Right atrium auricular region (tissue), 2 donors: Measurements from ENCODE around the gene SFTA2. TPM values are rescaled to one million over a fixed set of nuclear protein-coding genes. Genes with fewer than 3 reads are reported as not detected.

ENCODE experiments used
- DNase-seq: peaks from one replicate; pipeline ENCODE4 v3.0.0-alpha.2; 2019; ENCODE audit warnings: low spot score
- H3K27ac ChIP-seq, 2 donors: fragments of 200-600 bp; sonication (generic); 1 replicate in 1 of 2; 2 replicates in 1 of 2; pipeline ENCODE4 v1.5.1; 2016 to 2019
- H3K27me3 ChIP-seq, 2 donors: fragments of 200-600 bp; sonication (generic); one replicate each; pipeline versions ENCODE4 v1.5.1 to v1.6.0; 2017 to 2019
- H3K36me3 ChIP-seq: fragments of 200-600 bp; sonication (generic); one replicate; pipeline ENCODE4 v1.5.1; 2016
- H3K4me1 ChIP-seq, 2 donors: fragments of 200-600 bp; sonication (generic); one replicate each; pipeline versions ENCODE4 v1.5.1 to v1.6.0; 2017 to 2019
- H3K4me3 ChIP-seq, 2 donors: fragments of 200-600 bp; sonication (generic); 1 replicate in 1 of 2; 2 replicates in 1 of 2; pipeline ENCODE4 v1.5.1; 2017 to 2019; ENCODE audit warnings: mild to moderate bottlenecking in 1 of 2, moderate library complexity in 1 of 2
- H3K9me3 ChIP-seq, 2 donors: fragments of 200-600 bp; sonication (generic); one replicate each; pipeline ENCODE4 v1.5.1; 2019
- total RNA-seq, 2 donors: library from RNA; depleted of rRNA; stranded (reverse); fragments of >200 nt; gene quantifications; one replicate each; pipeline ENCODE4 v1.1.0, GENCODE V29; 2016
- TF ChIP-seq, protein P1 (sequence below), 2 donors: fragments of 200-600 bp; sonication (generic); IDR thresholded peaks; one replicate each; pipeline ENCODE4 v1.5.1; 2019; ENCODE audit warnings: antibody characterized with exemption in 2 of 2

The SFTA2 gene
- not detected for total RNA-seq

DNA sequence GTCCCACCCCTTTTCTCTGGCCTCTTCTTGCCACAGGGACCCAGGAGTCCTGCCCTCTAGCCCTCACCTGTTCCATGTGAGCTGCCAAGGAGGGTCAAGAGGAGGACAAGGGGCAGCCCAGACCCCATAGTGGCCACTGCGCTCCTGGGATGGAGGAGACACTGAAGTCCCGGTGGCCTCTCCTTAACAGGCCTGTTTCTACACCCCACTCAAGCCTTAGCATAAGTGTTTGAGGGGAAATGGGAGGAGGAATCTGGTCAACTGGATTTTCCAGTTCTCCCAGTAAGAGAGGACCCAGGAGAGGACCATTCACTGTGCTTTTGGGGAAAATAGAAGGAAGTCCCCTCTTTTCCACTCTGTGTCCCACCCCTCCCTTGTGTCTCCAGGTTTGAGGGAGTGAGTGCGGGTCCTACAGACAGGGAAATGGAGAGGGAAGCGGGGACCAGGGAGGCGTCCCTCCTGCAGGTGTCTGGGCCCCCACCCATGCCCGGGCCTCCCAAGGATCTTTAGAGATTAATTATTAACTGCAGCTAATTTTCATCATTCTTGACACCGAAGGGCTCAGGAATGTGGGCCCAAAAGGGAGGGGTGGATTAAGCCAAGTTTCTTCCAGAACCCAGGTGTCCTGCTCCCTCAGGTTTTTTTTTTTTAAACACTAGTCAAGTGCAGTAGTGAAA, at the start of gene SFTA2:
TSS of gene SFTA2 (minus strand) at position 202 of the 677 bp plus-strand sequence. CDS start at position 128, 74 bp downstream.
- H3K4me3 ChIP-seq, result no peak within 1 kb of the TSS
- H3K27ac ChIP-seq, result no peak within 1 kb of the TSS
- H3K27me3 ChIP-seq, result no peaks in the 10 kb centered on the region
- peaks cover 0 to 10% of the 10 kb centered on the region in 2 donors for H3K9me3 ChIP-seq
- no peaks in the 10 kb centered on the region for H3K36me3 ChIP-seq
- peaks cover 0 to 3% of the 10 kb centered on the region in 2 donors for H3K4me1 ChIP-seq
- TF ChIP-seq, protein P1, sequence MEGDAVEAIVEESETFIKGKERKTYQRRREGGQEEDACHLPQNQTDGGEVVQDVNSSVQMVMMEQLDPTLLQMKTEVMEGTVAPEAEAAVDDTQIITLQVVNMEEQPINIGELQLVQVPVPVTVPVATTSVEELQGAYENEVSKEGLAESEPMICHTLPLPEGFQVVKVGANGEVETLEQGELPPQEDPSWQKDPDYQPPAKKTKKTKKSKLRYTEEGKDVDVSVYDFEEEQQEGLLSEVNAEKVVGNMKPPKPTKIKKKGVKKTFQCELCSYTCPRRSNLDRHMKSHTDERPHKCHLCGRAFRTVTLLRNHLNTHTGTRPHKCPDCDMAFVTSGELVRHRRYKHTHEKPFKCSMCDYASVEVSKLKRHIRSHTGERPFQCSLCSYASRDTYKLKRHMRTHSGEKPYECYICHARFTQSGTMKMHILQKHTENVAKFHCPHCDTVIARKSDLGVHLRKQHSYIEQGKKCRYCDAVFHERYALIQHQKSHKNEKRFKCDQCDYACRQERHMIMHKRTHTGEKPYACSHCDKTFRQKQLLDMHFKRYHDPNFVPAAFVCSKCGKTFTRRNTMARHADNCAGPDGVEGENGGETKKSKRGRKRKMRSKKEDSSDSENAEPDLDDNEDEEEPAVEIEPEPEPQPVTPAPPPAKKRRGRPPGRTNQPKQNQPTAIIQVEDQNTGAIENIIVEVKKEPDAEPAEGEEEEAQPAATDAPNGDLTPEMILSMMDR (IDR thresholded peaks at IDR 0.05), result no peak
- no peak for DNase-seq

GRCh38 chr6:30979690-30980089, 47.7 kb upstream of the SFTA2 start:
- no peak overlapping the region for H3K4me3 ChIP-seq
- peaks cover 0 to 5% of the 10 kb centered on the region in 2 donors for H3K4me1 ChIP-seq
- H3K27me3 ChIP-seq, result no peaks in the 10 kb centered on the region
- DNase-seq, result no peak
- TF ChIP-seq, protein P1 (IDR thresholded peaks at IDR 0.05), result no peak
- H3K9me3 ChIP-seq, result no peaks in the 10 kb centered on the region
- no peaks in the 10 kb centered on the region for H3K36me3 ChIP-seq
- H3K27ac ChIP-seq, result no peak overlapping the region

DNA sequence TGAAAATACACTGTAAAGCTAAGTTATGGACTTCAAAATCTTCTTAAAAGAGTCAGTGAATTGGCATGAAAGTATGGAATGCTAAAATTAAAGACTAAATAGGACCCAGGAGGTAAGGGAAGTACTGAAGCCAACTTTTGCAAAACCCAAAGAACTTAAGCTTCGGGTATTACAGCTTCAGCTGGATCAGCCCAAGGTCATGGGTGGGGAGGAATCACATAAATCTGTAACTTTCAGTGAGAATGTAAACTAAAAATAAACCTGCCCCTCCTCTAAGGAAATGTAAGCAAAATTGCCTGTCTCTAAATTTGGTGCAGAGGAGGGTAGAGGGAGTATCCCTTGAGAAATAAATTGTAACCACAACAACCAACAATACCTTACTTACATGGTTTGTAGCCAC, 47.2 kb upstream of the SFTA2 start:
- Histone ChIP-seq H3K27ac (no peak overlapping the region), H3K4me3 (no peak overlapping the region), H3K9me3 (no peaks in the 10 kb centered on the region), H3K4me1 (peaks cover 0 to 5% of the 10 kb centered on the region in 2 donors), H3K27me3 (no peaks in the 10 kb centered on the region), H3K36me3 (no peaks in the 10 kb centered on the region)
- DNase-seq, result no peak
- TF ChIP-seq, protein P1 (IDR thresholded peaks at IDR 0.05), result no peak

DNA sequence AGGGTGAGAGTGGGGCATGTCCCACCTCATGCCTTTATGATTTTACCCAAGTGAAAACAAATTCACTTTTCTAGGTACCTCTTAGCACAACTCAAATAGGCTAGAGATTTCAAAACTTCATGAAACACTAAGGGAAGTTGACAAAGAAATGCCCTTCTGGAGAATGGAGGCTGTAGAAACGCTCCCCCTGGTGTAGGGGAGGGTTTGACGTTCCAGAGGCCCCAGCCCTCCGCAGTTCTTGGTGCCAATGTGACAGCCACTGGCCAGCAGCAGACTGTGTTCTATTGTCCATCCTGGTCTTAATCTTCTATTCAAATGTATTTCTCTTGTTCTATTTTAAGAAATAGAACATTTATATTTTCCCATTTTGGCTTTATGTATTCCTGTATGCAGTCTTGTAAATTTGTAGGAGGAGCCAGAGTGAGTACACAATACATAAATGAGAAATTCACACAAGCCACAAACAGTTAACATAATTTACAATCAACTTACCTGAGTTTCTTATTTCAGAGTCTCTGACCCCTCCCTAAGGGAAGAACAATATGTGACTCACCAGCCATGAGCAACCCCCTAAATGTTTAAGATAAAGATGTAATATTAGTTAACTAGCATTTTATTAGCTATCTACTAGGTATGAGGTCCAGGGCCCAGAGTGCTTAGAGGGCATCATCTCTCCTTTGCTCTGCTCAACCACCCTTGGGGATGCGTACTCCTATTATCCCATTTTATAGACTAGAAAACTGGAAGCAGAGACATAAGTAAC, 42.7 kb upstream of the SFTA2 start:
- no peak overlapping the region for H3K27ac ChIP-seq
- H3K27me3 ChIP-seq, result no peaks in the 10 kb centered on the region
- H3K9me3 ChIP-seq, result no peaks in the 10 kb centered on the region
- TF ChIP-seq, protein P1 (IDR thresholded peaks at IDR 0.05), result no peak
- H3K4me3 ChIP-seq, result no peak overlapping the region
- DNase-seq, result no peak
- no peaks in the 10 kb centered on the region for H3K4me1 ChIP-seq
- H3K36me3 ChIP-seq, result no peaks in the 10 kb centered on the region

- Histone ChIP-seq H3K36me3 (no peaks in the 10 kb centered on the region), H3K9me3 (no peaks in the 10 kb centered on the region), H3K4me1 (no peaks in the 10 kb centered on the region), H3K27ac (no peak overlapping the region), H3K4me3 (no peak overlapping the region), H3K27me3 (no peaks in the 10 kb centered on the region)
- TF ChIP-seq, protein P1 (IDR thresholded peaks at IDR 0.05), result no peak
- DNase-seq, result no peak
These were observed 40.8 kb upstream of the SFTA2 start for GRCh38 chr6:30972816-30973215.
